Measurements from ENCODE around the gene ARAF. TPM values are rescaled to one million over a fixed set of nuclear protein-coding genes. Genes with fewer than 3 reads are reported as not detected.

ARAF gene
- total and polyA plus RNA-seq, 8 donors, result 32.9 to 78.7 (median 43.1) TPM

DNA sequence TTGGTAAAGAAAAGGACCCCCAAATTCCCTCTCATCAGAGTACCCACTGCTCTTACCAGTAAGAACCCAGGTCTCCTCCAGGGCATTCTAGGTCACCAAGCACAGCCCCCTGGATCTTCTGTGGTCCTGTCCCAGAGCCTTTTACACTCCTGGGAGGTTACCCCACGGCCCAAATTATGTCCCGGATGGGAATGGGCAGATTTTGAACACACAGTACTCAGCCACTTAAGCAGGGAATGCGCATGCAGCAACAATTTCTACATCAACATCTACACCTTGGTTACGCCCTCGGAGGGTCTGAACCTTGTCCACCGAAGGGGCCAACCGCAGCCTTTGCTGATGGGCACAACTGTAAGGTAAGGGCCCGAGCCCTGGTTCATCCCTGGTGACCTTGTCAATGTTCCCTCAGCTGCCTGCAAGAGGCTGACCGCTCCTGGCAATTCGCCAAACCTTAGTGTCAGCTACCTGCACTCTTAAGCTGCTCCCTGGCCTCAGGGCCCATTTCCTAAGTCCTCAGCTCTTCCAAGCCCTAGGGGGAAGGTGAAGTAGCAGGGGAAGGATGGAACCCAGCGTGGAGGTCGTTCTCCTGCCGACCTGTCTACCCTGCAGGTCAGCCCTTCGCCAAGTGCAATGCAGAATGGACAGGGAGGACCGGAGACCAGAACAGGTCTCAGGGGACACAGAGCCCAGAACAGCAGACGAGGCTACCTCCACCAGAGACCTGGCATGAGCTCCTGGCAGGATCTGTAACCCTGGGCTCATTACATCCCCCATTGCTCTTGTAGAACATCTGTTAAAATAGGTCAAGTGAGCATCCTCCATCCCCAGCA is 27.1 kb downstream of the ARAF start:
- H3K36me3 ChIP-seq, result no peaks in the 10 kb centered on the region
- H3K27me3 ChIP-seq, result peaks cover 0 to 4% (median 0%) of the 10 kb centered on the region in 4 donors
- ATAC-seq, result no peak
- TF ChIP-seq, protein P1, sequence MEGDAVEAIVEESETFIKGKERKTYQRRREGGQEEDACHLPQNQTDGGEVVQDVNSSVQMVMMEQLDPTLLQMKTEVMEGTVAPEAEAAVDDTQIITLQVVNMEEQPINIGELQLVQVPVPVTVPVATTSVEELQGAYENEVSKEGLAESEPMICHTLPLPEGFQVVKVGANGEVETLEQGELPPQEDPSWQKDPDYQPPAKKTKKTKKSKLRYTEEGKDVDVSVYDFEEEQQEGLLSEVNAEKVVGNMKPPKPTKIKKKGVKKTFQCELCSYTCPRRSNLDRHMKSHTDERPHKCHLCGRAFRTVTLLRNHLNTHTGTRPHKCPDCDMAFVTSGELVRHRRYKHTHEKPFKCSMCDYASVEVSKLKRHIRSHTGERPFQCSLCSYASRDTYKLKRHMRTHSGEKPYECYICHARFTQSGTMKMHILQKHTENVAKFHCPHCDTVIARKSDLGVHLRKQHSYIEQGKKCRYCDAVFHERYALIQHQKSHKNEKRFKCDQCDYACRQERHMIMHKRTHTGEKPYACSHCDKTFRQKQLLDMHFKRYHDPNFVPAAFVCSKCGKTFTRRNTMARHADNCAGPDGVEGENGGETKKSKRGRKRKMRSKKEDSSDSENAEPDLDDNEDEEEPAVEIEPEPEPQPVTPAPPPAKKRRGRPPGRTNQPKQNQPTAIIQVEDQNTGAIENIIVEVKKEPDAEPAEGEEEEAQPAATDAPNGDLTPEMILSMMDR (IDR thresholded peaks at IDR 0.05), result no peak
- no peaks in the 10 kb centered on the region for H3K4me1 ChIP-seq
- no peak overlapping the region for H3K4me3 ChIP-seq
- no peak overlapping the region for H3K27ac ChIP-seq
- H3K9me3 ChIP-seq, result no peaks in the 10 kb centered on the region
- 68 to 75% methylated on average over 16 of the region's 16 CpGs for WGBS, 2 donors
- intact Hi-C loops (cut with DNase I), result no loop called here
- no peak for FAIRE-seq
- peak in 2 of 6 donors; percentile 68 to 73 for DNase-seq

DNA sequence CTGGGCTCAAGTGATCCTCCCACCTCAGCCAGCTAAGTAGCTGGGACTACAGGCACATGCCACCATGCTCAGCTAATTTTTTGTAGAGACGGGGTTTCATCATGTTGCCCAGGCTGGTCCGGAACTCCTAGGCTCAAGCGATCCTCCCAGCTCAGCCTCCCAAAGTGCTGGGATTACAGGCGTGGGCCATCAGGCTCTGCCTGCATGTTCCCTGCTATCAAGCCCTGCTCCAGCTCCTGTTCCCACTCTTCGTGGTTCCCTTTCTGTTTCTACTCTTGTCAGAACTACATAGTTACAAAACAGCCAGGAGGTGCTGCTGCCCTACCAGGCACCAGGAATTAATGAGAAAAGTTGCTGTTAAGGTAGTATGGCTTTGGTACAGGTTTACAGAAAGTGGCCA is 30.0 kb downstream of the ARAF start:
- FAIRE-seq (no peak), ATAC-seq (no peak), DNase-seq (no peak)
- TF ChIP-seq, protein P1 (IDR thresholded peaks at IDR 0.05), result no peak
- no peak overlapping the region for H3K4me3 ChIP-seq
- intact Hi-C loops (cut with DNase I), result no loop called here
- peaks cover 0 to 4% (median 0%) of the 10 kb centered on the region in 4 donors for H3K27me3 ChIP-seq
- WGBS, 2 donors, result 72 to 73% methylated on average over 5 of the region's 5 CpGs
- H3K4me1 ChIP-seq, result no peaks in the 10 kb centered on the region
- no peak overlapping the region for H3K27ac ChIP-seq
- no peaks in the 10 kb centered on the region for H3K9me3 ChIP-seq
- no peaks in the 10 kb centered on the region for H3K36me3 ChIP-seq

DNA sequence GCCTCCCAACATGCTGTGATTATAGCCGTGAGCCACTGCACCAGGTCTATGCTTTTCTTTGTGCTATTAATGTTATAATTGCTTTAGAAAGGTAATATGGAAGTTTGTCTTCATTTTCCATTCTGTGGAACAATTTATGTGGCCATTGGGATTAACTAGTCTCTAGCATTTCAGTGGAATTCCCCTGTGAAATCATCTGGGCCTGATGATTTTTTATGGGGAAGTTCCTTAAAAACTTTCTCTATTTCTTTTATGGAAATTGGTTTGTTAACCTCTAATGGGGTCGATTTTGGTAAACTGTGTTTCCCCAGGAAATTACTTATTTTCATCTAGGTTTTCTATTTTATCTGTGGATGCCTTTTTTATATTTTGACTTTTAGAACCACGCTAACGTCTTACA is 32.5 kb downstream of the ARAF start:
- H3K4me1 ChIP-seq, result no peaks in the 10 kb centered on the region
- FAIRE-seq (peak; percentile 32), ATAC-seq (no peak), DNase-seq (no peak)
- H3K36me3 ChIP-seq, result no peaks in the 10 kb centered on the region
- H3K27ac ChIP-seq, result no peak overlapping the region
- no peak overlapping the region for H3K4me3 ChIP-seq
- intact Hi-C loops (cut with DNase I), result no loop called here
- no peaks in the 10 kb centered on the region for H3K27me3 ChIP-seq
- no peaks in the 10 kb centered on the region for H3K9me3 ChIP-seq
- WGBS, 2 donors, result 49 to 54% methylated on average over 4 of the region's 4 CpGs
- TF ChIP-seq, protein P1 (IDR thresholded peaks at IDR 0.05), result no peak

DNA sequence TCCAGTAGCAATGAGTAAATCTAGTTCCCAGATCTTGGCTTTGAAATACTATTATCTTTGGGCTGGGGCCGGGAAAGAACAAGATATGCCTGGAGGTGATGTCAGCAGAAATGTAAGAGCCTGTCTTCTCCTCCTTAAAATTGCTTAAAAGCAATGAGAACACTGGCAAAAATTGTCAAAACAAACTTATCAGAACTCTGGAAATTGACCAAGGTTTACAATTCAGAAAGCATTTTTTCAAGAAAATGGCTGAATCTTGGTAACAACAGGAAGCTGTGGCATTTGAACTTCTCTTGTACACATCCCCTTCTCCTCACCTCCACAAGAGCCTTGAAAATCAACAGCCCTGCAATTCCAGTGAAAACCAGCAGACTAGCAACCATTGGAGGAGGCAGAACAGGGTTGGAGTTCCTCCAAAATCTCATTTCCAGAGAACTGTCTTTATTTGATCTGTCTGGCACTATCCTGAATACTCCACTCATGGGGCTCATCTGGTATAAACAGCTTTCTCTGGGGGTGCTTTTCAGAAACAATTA is 34.8 kb downstream of the ARAF start:
- H3K27ac ChIP-seq, result no peak overlapping the region
- 24 to 56% methylated on average over 1 of the region's 1 CpG for WGBS, 2 donors
- DNase-seq, result no peak
- peaks cover 0 to 10% (median 0%) of the 10 kb centered on the region in 4 donors for H3K27me3 ChIP-seq
- TF ChIP-seq, protein P1 (IDR thresholded peaks at IDR 0.05), result no peak
- no peak for FAIRE-seq
- intact Hi-C loops (cut with DNase I), result no loop called here
- ATAC-seq, result peak in 3 of 4 donors; percentile 41 to 66 (median 43)
- H3K9me3 ChIP-seq, result no peaks in the 10 kb centered on the region
- H3K4me3 ChIP-seq, result no peak overlapping the region
- H3K4me1 ChIP-seq, result no peaks in the 10 kb centered on the region
- no peaks in the 10 kb centered on the region for H3K36me3 ChIP-seq

DNA sequence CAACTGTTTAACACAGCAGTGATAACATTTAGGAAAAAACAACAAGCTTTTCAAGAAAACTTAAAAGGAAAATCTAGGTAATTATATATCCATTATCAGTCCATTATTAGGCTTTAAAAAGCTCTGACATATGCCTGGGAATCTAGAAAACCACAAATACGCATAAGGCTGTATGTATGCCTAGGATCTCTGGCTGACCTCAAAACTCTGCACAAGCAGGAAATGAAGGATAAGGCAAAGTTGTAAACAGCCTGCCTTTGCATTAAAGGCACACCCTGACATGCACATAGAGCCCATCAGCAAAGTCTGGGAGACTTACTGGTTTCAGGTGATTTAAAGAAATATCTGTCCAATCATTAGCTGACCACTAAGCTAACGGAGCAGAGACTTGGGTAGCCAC is 35.3 kb downstream of the ARAF start:
- Histone ChIP-seq H3K4me1 (no peaks in the 10 kb centered on the region), H3K27ac (no peak overlapping the region), H3K4me3 (no peak overlapping the region), H3K9me3 (no peaks in the 10 kb centered on the region), H3K27me3 (peaks cover 0 to 10% (median 0%) of the 10 kb centered on the region in 4 donors), H3K36me3 (no peaks in the 10 kb centered on the region)
- intact Hi-C loops (cut with DNase I), result no loop called here
- TF ChIP-seq, protein P1 (IDR thresholded peaks at IDR 0.05), result no peak
- no peak for ATAC-seq
- DNase-seq, result no peak
- 64 to 85% methylated on average over 2 of the region's 2 CpGs for WGBS, 2 donors
- FAIRE-seq, result no peak
